H1 (cell line): ENCODE measurements around the gene SVOPL. TPM values are rescaled to one million over a fixed set of nuclear protein-coding genes. Genes with fewer than 3 reads are reported as not detected.
A peak's percentile ranks its signal among the peaks of the same experiment; 100 is the strongest.

Experiments used
- CTCF ChIA-PET: fragments of 300-600 bp; sonication (Branson Sonifier 250); formaldehyde crosslinking; loops from one replicate; lab custom pipeline; 2021; ENCODE audit not compliant: partially characterized antibody; lab: Charles Lee
- POLR2A ChIA-PET: fragments of 300-600 bp; sonication (Branson Sonifier 250); formaldehyde crosslinking; loops from one replicate; lab custom pipeline; 2021; ENCODE audit warnings: inconsistent platforms; ENCODE audit not compliant: partially characterized antibody; lab: Charles Lee
- DNase-seq, 2 experiments: peaks; one replicate each; pipeline versions ENCODE4 v3.0.0 to v3.0.0-alpha.2; 2010 to 2022; ENCODE audit warnings: low spot score in 2 of 2, low read depth in 1 of 2, mixed read lengths in 1 of 2
- FAIRE-seq: peaks from 2 replicates; lab custom pipeline; 2011; peaks lifted over from hg19 to GRCh38; lab: Jason Lieb, UNC
- H2AFZ ChIP-seq: 2 replicates; pipeline ENCODE4 v1.8.1; 2012; ENCODE audit warnings: low read length, inconsistent platforms
- H2AK5ac ChIP-seq: 2 replicates; pipeline ENCODE4 v1.6.1; 2013; ENCODE audit warnings: low read depth, low read length
- H2BK120ac ChIP-seq: replicated peaks from 2 replicates; pipeline ENCODE3; 2013; ENCODE audit warnings: low read depth, low read length, inconsistent platforms
- H2BK12ac ChIP-seq: 2 replicates; pipeline ENCODE4 v1.6.1; 2013; ENCODE audit warnings: low read depth, low read length
- H2BK15ac ChIP-seq: 2 replicates; pipeline ENCODE4 v1.6.1; 2013; ENCODE audit warnings: low read length
- H2BK20ac ChIP-seq: 2 replicates; pipeline ENCODE4 v1.6.1; 2013; ENCODE audit warnings: low read length
- H2BK5ac ChIP-seq: 2 replicates; pipeline ENCODE4 v1.6.1; 2013; ENCODE audit warnings: low read depth, low read length
- H3K14ac ChIP-seq: 2 replicates; pipeline ENCODE4 v1.6.1; 2013; ENCODE audit warnings: inconsistent platforms; ENCODE audit not compliant: insufficient read length
- H3K18ac ChIP-seq: 2 replicates; pipeline ENCODE4 v1.6.1; 2013; ENCODE audit warnings: low read length; ENCODE audit errors: extremely low read depth
- H3K23ac ChIP-seq: 2 replicates; pipeline ENCODE4 v1.6.1; 2013; ENCODE audit warnings: inconsistent platforms; ENCODE audit not compliant: insufficient read length
- H3K23me2 ChIP-seq: 2 replicates; pipeline ENCODE4 v1.6.1; 2013; ENCODE audit warnings: low read depth, low read length
- H3K27ac ChIP-seq: 2 replicates; pipeline ENCODE4 v1.6.1; 2011; ENCODE audit warnings: low read depth, low read length, inconsistent platforms
- H3K27me3 ChIP-seq, 4 experiments: replicated peaks in 1 of 4; 1 replicate in 1 of 4; 2 replicates in 3 of 4; pipeline versions ENCODE4 v1.6.1 to v1.8.1; 2011 to 2013; ENCODE audit warnings: low read length in 3 of 4, mild to moderate bottlenecking in 3 of 4, inconsistent platforms in 2 of 4, mixed read lengths in 2 of 4, moderate library complexity in 1 of 4; ENCODE audit not compliant: control insufficient read depth in 3 of 4, insufficient read depth in 3 of 4; ENCODE audit errors: extremely low read depth in 1 of 4
- H3K36me3 ChIP-seq, 4 experiments: 2 replicates each; pipeline versions ENCODE4 v1.6.1 to v1.8.1; 2011 to 2013; ENCODE audit warnings: mild to moderate bottlenecking in 4 of 4, low read length in 3 of 4, moderate library complexity in 2 of 4, control low read depth in 1 of 4, inconsistent platforms in 1 of 4; ENCODE audit not compliant: insufficient read depth in 4 of 4, control insufficient read depth in 2 of 4
- H3K4ac ChIP-seq: replicated peaks from 2 replicates; pipeline ENCODE3; 2013; ENCODE audit warnings: low read length, low read depth, mixed read lengths, inconsistent platforms; ENCODE audit not compliant: insufficient read length
- H3K4me1 ChIP-seq, 4 experiments: replicated peaks in 1 of 4; 1 replicate in 1 of 4; 2 replicates in 3 of 4; pipeline versions ENCODE4 v1.6.1 to v1.8.1; 2011 to 2013; ENCODE audit warnings: low read length in 3 of 4, inconsistent platforms in 2 of 4, mixed read lengths in 1 of 4; ENCODE audit not compliant: insufficient read depth in 4 of 4, control insufficient read depth in 3 of 4
- H3K4me2 ChIP-seq, 2 experiments: 2 replicates each; pipeline versions ENCODE4 v1.6.1 to v1.8.1; 2011 to 2013; ENCODE audit warnings: low read depth in 2 of 2, low read length in 2 of 2, control low read depth in 1 of 2, inconsistent platforms in 1 of 2, mild to moderate bottlenecking in 1 of 2; ENCODE audit not compliant: insufficient read depth in 1 of 2
- H3K4me3 ChIP-seq, 4 experiments: fragments of 200-600, 300-600 bp in 1 of 4; sonication (generic), shearing (Covaris generic), sonication (Bioruptor Twin) in 1 of 4; 2 replicates each; pipeline versions ENCODE4 v1.5.1 to v1.8.1; 2011 to 2016; ENCODE audit warnings: low read length in 4 of 4, low read depth in 3 of 4, control low read depth in 2 of 4, inconsistent platforms in 2 of 4, mild to moderate bottlenecking in 2 of 4, mixed read lengths in 1 of 4, moderate library complexity in 1 of 4; ENCODE audit not compliant: insufficient read depth in 2 of 4; ENCODE audit errors: extremely low read depth in 1 of 4
- H3K56ac ChIP-seq: replicated peaks from 2 replicates; pipeline ENCODE3; 2013; ENCODE audit warnings: low read depth, mild to moderate bottlenecking, mixed read lengths, low read length, inconsistent platforms; ENCODE audit not compliant: insufficient read length
- H3K79me1 ChIP-seq: 2 replicates; pipeline ENCODE4 v1.6.1; 2013; ENCODE audit warnings: low read depth, low read length, control low read depth
- H3K79me2 ChIP-seq, 2 experiments: 2 replicates each; pipeline versions ENCODE4 v1.6.1 to v1.8.1; 2012 to 2013; ENCODE audit warnings: low read length in 2 of 2, mild to moderate bottlenecking in 2 of 2, inconsistent platforms in 1 of 2; ENCODE audit not compliant: insufficient read depth in 2 of 2, control insufficient read depth in 1 of 2
- H3K9ac ChIP-seq, 4 experiments: replicated peaks in 1 of 4; 1 replicate in 1 of 4; 2 replicates in 3 of 4; pipeline versions ENCODE4 v1.6.1 to v1.8.1; 2011 to 2013; ENCODE audit warnings: low read depth in 3 of 4, low read length in 3 of 4, control low read depth in 2 of 4, mild to moderate bottlenecking in 2 of 4, moderate library complexity in 2 of 4, inconsistent platforms in 1 of 4; ENCODE audit errors: extremely low read depth in 1 of 4
- H3K9me3 ChIP-seq, 2 experiments: 2 replicates each; pipeline versions ENCODE4 v1.6.1 to v1.8.1; 2012 to 2013; ENCODE audit warnings: mild to moderate bottlenecking in 2 of 2, moderate library complexity in 2 of 2, control low read depth in 1 of 2, inconsistent platforms in 1 of 2, low read depth in 1 of 2, low read length in 1 of 2, mixed read lengths in 1 of 2; ENCODE audit not compliant: insufficient read depth in 2 of 2
- H4K20me1 ChIP-seq, 2 experiments: replicated peaks in 1 of 2; 2 replicates each; pipeline versions ENCODE3 to v1.8.1; 2011 to 2013; ENCODE audit warnings: inconsistent platforms in 2 of 2, low read length in 2 of 2, mild to moderate bottlenecking in 1 of 2; ENCODE audit not compliant: insufficient read depth in 2 of 2, control insufficient read depth in 1 of 2
- H4K5ac ChIP-seq: 2 replicates; pipeline ENCODE4 v1.6.1; 2013; ENCODE audit warnings: low read length, low read depth, mixed read lengths, inconsistent platforms; ENCODE audit not compliant: insufficient read length
- H4K8ac ChIP-seq: 2 replicates; pipeline ENCODE4 v1.8.0; 2013; ENCODE audit warnings: mild to moderate bottlenecking, moderate library complexity, low read length, inconsistent platforms; ENCODE audit not compliant: insufficient read depth; ENCODE audit errors: extremely low read depth
- H4K91ac ChIP-seq: replicated peaks from 2 replicates; pipeline ENCODE3; 2013; ENCODE audit warnings: low read length, mixed read lengths, inconsistent platforms; ENCODE audit not compliant: insufficient read length
- EP300 ChIP-seq, 2 experiments: IDR thresholded peaks; 1 replicate in 1 of 2; 2 replicates in 1 of 2; pipeline ENCODE4 v1.6.1; 2011 to 2012; ENCODE audit warnings: low read depth in 2 of 2, low read length in 2 of 2, mild to moderate bottlenecking in 2 of 2, borderline replicate concordance in 1 of 2, inconsistent platforms in 1 of 2, moderate library complexity in 1 of 2
- POLR2A ChIP-seq, 2 experiments: IDR thresholded peaks; 1 replicate in 1 of 2; 2 replicates in 1 of 2; pipeline ENCODE4 v1.6.1; 2011; ENCODE audit warnings: low read depth in 2 of 2, low read length in 2 of 2, mild to moderate bottlenecking in 2 of 2; ENCODE audit errors: control extremely low read depth in 1 of 2
- POLR2AphosphoS5 ChIP-seq: IDR thresholded peaks from 2 replicates; pipeline ENCODE4 v1.6.1; 2011; ENCODE audit warnings: low read depth, low read length
- RAD21 ChIP-seq, 2 experiments: IDR thresholded peaks in 1 of 2; conservative IDR thresholded peaks in 1 of 2; 2 replicates each; pipeline ENCODE4 v1.6.1; 2011; ENCODE audit warnings: low read depth in 2 of 2, low read length in 2 of 2, improper control_type of control experiment in 1 of 2, inconsistent platforms in 1 of 2, mild to moderate bottlenecking in 1 of 2, moderate library complexity in 1 of 2
- TAF7 ChIP-seq: optimal IDR thresholded peaks from 2 replicates; pipeline ENCODE3; 2011; ENCODE audit warnings: low read depth, mild to moderate bottlenecking, inconsistent platforms, low read length, moderate library complexity, borderline replicate concordance
- YY1 ChIP-seq: IDR thresholded peaks from 2 replicates; pipeline ENCODE4 v1.6.1; 2011; ENCODE audit warnings: low read depth, mild to moderate bottlenecking, low read length
- WGBS, 2 experiments: shearing (Covaris generic) in 1 of 2; methylation state at CpG; one replicate each; pipeline versions ENCODE4 v1.1.6 to v1.1.7; 2013 to 2015; ENCODE audit warnings: low lambda C conversion rate in 2 of 2, mixed read lengths in 2 of 2, inconsistent platforms in 1 of 2, low coverage in 1 of 2, missing lambda C conversion rate in 1 of 2; ENCODE audit not compliant: insufficient replicate concordance in 2 of 2, insufficient coverage in 1 of 2, insufficient read length in 1 of 2; ENCODE audit errors: extremely low coverage in 1 of 2, missing lambda C conversion rate in 1 of 2; 5-methylcytosine and 5-hydroxymethylcytosine counted together
- polyA plus RNA-seq, 7 experiments: library from polyadenylated mRNA; depleted of rRNA in 3 of 7; stranded (reverse) in 5 of 7; unstranded in 2 of 7; fragments of >200 nt in 5 of 7; fragments of 200-250 nt in 2 of 7; gene quantifications; 1 replicate in 5 of 7; 2 replicates in 1 of 7; 4 replicates in 1 of 7; pipeline versions ENCODE4 v1.2.1 to v1.2.3, GENCODE V29; 2011 to 2013; ENCODE audit warnings: missing spikeins in 2 of 7, mixed read lengths in 2 of 7
- total RNA-seq: library from RNA; stranded (reverse); fragmentation: NEBNext Ultra II Directional; extraction: Animal tissue kit (Norgen Biotek cat#: 25700); gene quantifications from 2 replicates; pipeline ENCODE4 v1.2.1, GENCODE V29; 2021

Gene SVOPL
- total and polyA plus RNA-seq, 2 of the 8 experiments (the other 6 are each of a cell fraction or from before 2014, with no cell fraction given), result 1.1 to 1.4 TPM

DNA sequence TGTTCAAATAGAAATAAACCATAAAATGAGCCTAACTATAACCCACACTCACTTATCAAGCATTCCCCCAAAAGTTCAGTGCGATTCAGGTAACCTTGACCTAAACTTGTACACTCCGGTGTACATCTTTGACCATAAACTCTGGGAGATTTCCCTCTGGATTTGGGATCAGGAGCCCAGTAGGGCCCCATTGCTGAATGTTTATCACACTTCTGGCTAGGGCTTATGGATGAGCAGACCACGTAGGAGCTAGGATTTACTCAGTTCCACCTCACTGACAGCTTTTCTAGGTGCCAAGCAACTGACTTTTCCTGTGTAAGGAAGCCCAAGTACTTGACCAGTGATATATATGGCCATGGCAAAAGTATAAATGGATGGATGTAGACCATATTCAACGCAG lies 113.7 kb downstream of the SVOPL start:
- Histone ChIP-seq H3K4ac (no peak overlapping the region), H2BK5ac (no peak overlapping the region), H4K20me1 (no peaks in the 10 kb centered on the region), H2BK12ac (no peak overlapping the region), H3K36me3 (peaks cover 4 to 50% (median 34%) of the 10 kb centered on the region in 4 experiments), H3K23me2 (no peaks in the 10 kb centered on the region), H3K18ac (no peak overlapping the region), H2BK15ac (no peak overlapping the region), H3K79me1 (no peaks in the 10 kb centered on the region), H3K23ac (no peak overlapping the region), H4K8ac (no peak overlapping the region), H4K91ac (no peak overlapping the region), H2BK120ac (no peak overlapping the region), H3K27me3 (no peaks in the 10 kb centered on the region), H3K4me1 (no peaks in the 10 kb centered on the region), H3K9me3 (no peaks in the 10 kb centered on the region), H3K14ac (no peak overlapping the region), H2AK5ac (no peak overlapping the region), H4K5ac (no peak overlapping the region), H2AFZ (no peak overlapping the region), H2BK20ac (no peak overlapping the region), H3K79me2 (no peaks in the 10 kb centered on the region), H3K9ac (no peak overlapping the region), H3K4me2 (no peak overlapping the region), H3K27ac (no peak overlapping the region), H3K56ac (no peak overlapping the region), H3K4me3 (no peak overlapping the region)
- ChIA-PET CTCF (interaction anchor here (0.6 to 2.7 kb wide), 3 partner anchors 147 to 210 kb away, joined by 3 to 9 read pairs (median 3); partner anchors contain the start of genes ATP6V0A4 and TMEM213), POLR2A (interaction anchor here (1.1 to 1.5 kb wide), 2 partner anchors 13 to 79 kb away, joined by 3 read pairs; no protein-coding TSS in a partner anchor)
- 91% methylated on average over 4 of the region's 4 CpGs; no CpG with 5 or more reads in 1 of the 2 experiments for WGBS, 2 experiments
- FAIRE-seq (no peak), DNase-seq (no peak)
- TF ChIP-seq TAF7 (no peak), EP300 (IDR thresholded peaks at IDR 0.05; ENCODE audit: borderline replicate concordance in 1 of 2, low read depth in 2 of 2, low read length in 2 of 2) (no peak), POLR2A (IDR thresholded peaks at IDR 0.05; ENCODE audit: control extremely low read depth in 1 of 2, low read depth in 2 of 2, low read length in 2 of 2) (peak in 1 of 2 experiments; percentile 63; a peak in 1 of 3 replicates), YY1 (no peak), RAD21 (IDR thresholded peaks at IDR 0.05 in 1 of 2, conservative IDR thresholded peaks at IDR 0.05 in 1 of 2; ENCODE audit: low read depth in 2 of 2, low read length in 2 of 2) (no peak), POLR2AphosphoS5 (peak; percentile 73)
